ENCODE measurements around the gene ZC2HC1B. TPM values are rescaled to one million over a fixed set of nuclear protein-coding genes. Genes with fewer than 3 reads are reported as not detected.

Gene ZC2HC1B
- total and polyA plus RNA-seq, 2 of the 8 experiments (the other 6 are each of a cell fraction or from before 2014, with no cell fraction given): not detected

- TF ChIP-seq JUND (IDR thresholded peaks at IDR 0.05; ENCODE audit: low read length): no peak
- no peak for TF ChIP-seq BACH1 (IDR thresholded peaks at IDR 0.05; ENCODE audit: low read length)
- TF ChIP-seq KDM5A (IDR thresholded peaks at IDR 0.05; ENCODE audit: low read length): no peak
- no peak for TF ChIP-seq SP1 (IDR thresholded peaks at IDR 0.05; ENCODE audit: low read depth, low read length)
- TF ChIP-seq YY1 (IDR thresholded peaks at IDR 0.05; ENCODE audit: low read depth, low read length): no peak
- TF ChIP-seq, protein P1, sequence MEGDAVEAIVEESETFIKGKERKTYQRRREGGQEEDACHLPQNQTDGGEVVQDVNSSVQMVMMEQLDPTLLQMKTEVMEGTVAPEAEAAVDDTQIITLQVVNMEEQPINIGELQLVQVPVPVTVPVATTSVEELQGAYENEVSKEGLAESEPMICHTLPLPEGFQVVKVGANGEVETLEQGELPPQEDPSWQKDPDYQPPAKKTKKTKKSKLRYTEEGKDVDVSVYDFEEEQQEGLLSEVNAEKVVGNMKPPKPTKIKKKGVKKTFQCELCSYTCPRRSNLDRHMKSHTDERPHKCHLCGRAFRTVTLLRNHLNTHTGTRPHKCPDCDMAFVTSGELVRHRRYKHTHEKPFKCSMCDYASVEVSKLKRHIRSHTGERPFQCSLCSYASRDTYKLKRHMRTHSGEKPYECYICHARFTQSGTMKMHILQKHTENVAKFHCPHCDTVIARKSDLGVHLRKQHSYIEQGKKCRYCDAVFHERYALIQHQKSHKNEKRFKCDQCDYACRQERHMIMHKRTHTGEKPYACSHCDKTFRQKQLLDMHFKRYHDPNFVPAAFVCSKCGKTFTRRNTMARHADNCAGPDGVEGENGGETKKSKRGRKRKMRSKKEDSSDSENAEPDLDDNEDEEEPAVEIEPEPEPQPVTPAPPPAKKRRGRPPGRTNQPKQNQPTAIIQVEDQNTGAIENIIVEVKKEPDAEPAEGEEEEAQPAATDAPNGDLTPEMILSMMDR (IDR thresholded peaks at IDR 0.05; ENCODE audit: control extremely low read depth in 1 of 3, insufficient read depth in 1 of 3, low read depth in 1 of 3, low read length in 3 of 3): no peak
- no peak for TF ChIP-seq RNF2 (IDR thresholded peaks at IDR 0.05; ENCODE audit: borderline replicate concordance, low read depth, low read length, missing control alignments, poor library complexity, severe bottlenecking)
- TF ChIP-seq NRF1 (IDR thresholded peaks at IDR 0.05; ENCODE audit: low read depth, low read length): no peak
These were observed 87.9 kb downstream of the ZC2HC1B start (continued) for GRCh38 chr6:143952060-143952778.
